CD1c-positive myeloid dendritic cell (primary cell): ENCODE results near the gene WNT11.
"Not testable (repeated sequence)": the region's sequence is repeated elsewhere in the genome, so short reads cannot be mapped to it uniquely, and the experiment has no call there.

Experiments used
- DNase-seq: peaks from one replicate; pipeline ENCODE4 v3.0.0-alpha.2; 2016; ENCODE audit errors: extremely low spot score

WNT11 gene

GRCh38 chr11:76201672-76202412, 4.5 kb downstream of the WNT11 start:
- DNase-seq = no peak

- DNase-seq = no peak
Observed at GRCh38 chr11:76201056-76201455, 5.2 kb downstream of the WNT11 start.

- DNase-seq = no peak
Observed at GRCh38 chr11:76200006-76200940, 6.0 kb downstream of the WNT11 start.

GRCh38 chr11:76198691-76199090, 7.6 kb downstream of the WNT11 start:
- DNase-seq = not testable (repeated sequence)

- no peak for DNase-seq
Observed at GRCh38 chr11:76197941-76198640, 8.2 kb downstream of the WNT11 start.

GRCh38 chr11:76197332-76197731, 9.0 kb downstream of the WNT11 start:
- no peak for DNase-seq

- DNase-seq = no peak
Observed at GRCh38 chr11:76196849-76197248, 9.5 kb downstream of the WNT11 start.

- DNase-seq = no peak
Observed at GRCh38 chr11:76194872-76195668, 11.2 kb downstream of the WNT11 start.

GRCh38 chr11:76193219-76193618, 13.1 kb downstream of the WNT11 start:
- no peak for DNase-seq

- no peak for DNase-seq
Observed at GRCh38 chr11:76190376-76190775, 15.9 kb downstream of the WNT11 start.

GRCh38 chr11:76189682-76190081, 16.6 kb downstream of the WNT11 start:
- no peak for DNase-seq

- no peak for DNase-seq
Observed at GRCh38 chr11:76188873-76189272, 17.4 kb downstream of the WNT11 start.

- no peak for DNase-seq
Observed at GRCh38 chr11:76186776-76187279, 19.5 kb downstream of the WNT11 start.

- DNase-seq = no peak
Observed at GRCh38 chr11:76185931-76186401, 20.3 kb downstream of the WNT11 start.

- DNase-seq = no peak
Observed at GRCh38 chr11:76185511-76185910, 20.8 kb downstream of the WNT11 start.

GRCh38 chr11:76184551-76184993, 21.7 kb downstream of the WNT11 start:
- no peak for DNase-seq

- DNase-seq = no peak
Observed at GRCh38 chr11:76181371-76181770, 24.9 kb downstream of the WNT11 start.

- no peak for DNase-seq
Observed at GRCh38 chr11:76179147-76179546, 27.2 kb downstream of the WNT11 start.

GRCh38 chr11:76177250-76177686, 29.0 kb downstream of the WNT11 start:
- DNase-seq = no peak

- no peak for DNase-seq
Observed at GRCh38 chr11:76176463-76176862, 29.8 kb downstream of the WNT11 start.

- no peak for DNase-seq
Observed at GRCh38 chr11:76175783-76176182, 30.5 kb downstream of the WNT11 start.
